ENCODE results near the gene CSNK1G1. TPM values are rescaled to one million over a fixed set of nuclear protein-coding genes. Genes with fewer than 3 reads are reported as not detected.
A peak's percentile ranks its signal among the peaks of the same experiment; 100 is the strongest.
"Not testable (repeated sequence)": the region's sequence is repeated elsewhere in the genome, so short reads cannot be mapped to it uniquely, and the experiment has no call there.

Gene CSNK1G1
- total RNA-seq, 1 experiment from 2014 or later: 19.6 TPM

DNA sequence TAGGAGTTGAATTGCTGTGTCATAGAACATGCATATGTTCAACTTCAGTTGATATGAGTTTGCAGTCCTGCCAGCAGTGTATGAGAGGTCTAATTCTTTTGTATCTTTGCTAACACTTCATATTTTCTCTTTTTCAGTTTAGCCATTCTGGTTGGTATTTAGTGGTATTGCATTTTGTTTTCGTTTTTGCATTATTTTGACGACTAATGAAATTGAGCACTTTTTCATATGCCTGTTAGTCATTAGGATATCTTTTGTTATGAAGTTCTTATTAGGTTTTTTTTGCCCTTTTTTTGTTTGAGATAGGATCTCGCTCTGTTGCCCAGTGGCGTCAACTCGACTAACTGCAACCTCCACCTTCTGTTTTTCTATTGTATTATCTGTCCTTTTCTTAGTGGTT, 40.8 kb upstream of the CSNK1G1 start:
- ChIA-PET POLR2A (ENCODE audit: unreplicated experiment) (interaction anchor here (0.6 kb wide), 1 partner anchor 310 kb away, joined by 7 read pairs; no protein-coding TSS in a partner anchor), CTCF (no interaction called here)
- Histone ChIP-seq H4K20me1 (ENCODE audit: insufficient read depth) (no peaks in the 10 kb centered on the region), H3K27me3 (ENCODE audit: insufficient read depth, low read depth) (no peaks in the 10 kb centered on the region), H3K4me1 (replicated peaks; ENCODE audit: insufficient read depth) (no peaks in the 10 kb centered on the region), H3K4me2 (no peak overlapping the region), H3K36me3 (ENCODE audit: low read depth) (no peaks in the 10 kb centered on the region), H3K9me2 (ENCODE audit: insufficient read depth) (no peaks in the 10 kb centered on the region), H3F3A (ENCODE audit: insufficient read depth, low read depth) (no peaks in the 10 kb centered on the region), H3K4me3 (no peak overlapping the region), H3K27ac (no peak overlapping the region), H2AFZ (no peak overlapping the region), H3K79me2 (ENCODE audit: low read depth) (no peaks in the 10 kb centered on the region), H3K9me3 (ENCODE audit: insufficient read depth, low read depth) (no peaks in the 10 kb centered on the region)
- intact Hi-C loops (cut with micrococcal nuclease; ENCODE audit: unreplicated experiment): no loop called here
- TF ChIP-seq EZH2 (IDR thresholded peaks at IDR 0.05; ENCODE audit: low read depth): no peak
- TF ChIP-seq, protein P1, sequence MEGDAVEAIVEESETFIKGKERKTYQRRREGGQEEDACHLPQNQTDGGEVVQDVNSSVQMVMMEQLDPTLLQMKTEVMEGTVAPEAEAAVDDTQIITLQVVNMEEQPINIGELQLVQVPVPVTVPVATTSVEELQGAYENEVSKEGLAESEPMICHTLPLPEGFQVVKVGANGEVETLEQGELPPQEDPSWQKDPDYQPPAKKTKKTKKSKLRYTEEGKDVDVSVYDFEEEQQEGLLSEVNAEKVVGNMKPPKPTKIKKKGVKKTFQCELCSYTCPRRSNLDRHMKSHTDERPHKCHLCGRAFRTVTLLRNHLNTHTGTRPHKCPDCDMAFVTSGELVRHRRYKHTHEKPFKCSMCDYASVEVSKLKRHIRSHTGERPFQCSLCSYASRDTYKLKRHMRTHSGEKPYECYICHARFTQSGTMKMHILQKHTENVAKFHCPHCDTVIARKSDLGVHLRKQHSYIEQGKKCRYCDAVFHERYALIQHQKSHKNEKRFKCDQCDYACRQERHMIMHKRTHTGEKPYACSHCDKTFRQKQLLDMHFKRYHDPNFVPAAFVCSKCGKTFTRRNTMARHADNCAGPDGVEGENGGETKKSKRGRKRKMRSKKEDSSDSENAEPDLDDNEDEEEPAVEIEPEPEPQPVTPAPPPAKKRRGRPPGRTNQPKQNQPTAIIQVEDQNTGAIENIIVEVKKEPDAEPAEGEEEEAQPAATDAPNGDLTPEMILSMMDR (conservative IDR thresholded peaks at IDR 0.05): no peak
- no TSS peak for BruUV-seq (replicated peaks)
- no peak for DNase-seq

DNA sequence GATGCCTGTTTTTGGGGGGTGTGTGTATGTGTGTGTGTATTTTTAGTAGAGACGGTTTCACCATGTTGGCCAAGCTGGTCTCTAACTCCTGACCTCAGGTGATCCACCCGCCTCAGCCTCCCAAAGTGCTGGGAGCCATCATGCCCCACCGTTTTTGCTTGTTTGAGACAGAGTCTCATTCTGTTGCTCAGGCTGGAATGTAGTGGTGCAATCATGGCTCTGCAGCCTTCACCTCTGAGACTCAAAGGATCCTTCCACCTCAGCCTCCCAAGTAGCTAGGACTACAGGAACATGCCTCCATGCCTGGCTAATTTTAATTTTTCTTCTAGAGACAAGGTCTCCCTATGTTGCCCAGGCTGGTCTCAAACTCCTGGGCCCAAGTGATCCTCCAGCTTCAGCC, 36.5 kb upstream of the CSNK1G1 start:
- intact Hi-C loops (cut with micrococcal nuclease; ENCODE audit: unreplicated experiment); H3K4me2 ChIP-seq; BruUV-seq (replicated peaks); H3F3A ChIP-seq (ENCODE audit: insufficient read depth, low read depth); H3K27me3 ChIP-seq (ENCODE audit: insufficient read depth, low read depth); H3K36me3 ChIP-seq (ENCODE audit: low read depth); DNase-seq; H3K9me2 ChIP-seq (ENCODE audit: insufficient read depth); H2AFZ ChIP-seq; POLR2A ChIA-PET (ENCODE audit: unreplicated experiment); H3K4me3 ChIP-seq; H4K20me1 ChIP-seq (ENCODE audit: insufficient read depth); CTCF ChIA-PET; H3K4me1 ChIP-seq (replicated peaks; ENCODE audit: insufficient read depth); H3K9me3 ChIP-seq (ENCODE audit: insufficient read depth, low read depth); H3K27ac ChIP-seq: not testable (repeated sequence)
- H3K79me2 ChIP-seq (ENCODE audit: low read depth): peaks cover 15% of the 10 kb centered on the region

DNA sequence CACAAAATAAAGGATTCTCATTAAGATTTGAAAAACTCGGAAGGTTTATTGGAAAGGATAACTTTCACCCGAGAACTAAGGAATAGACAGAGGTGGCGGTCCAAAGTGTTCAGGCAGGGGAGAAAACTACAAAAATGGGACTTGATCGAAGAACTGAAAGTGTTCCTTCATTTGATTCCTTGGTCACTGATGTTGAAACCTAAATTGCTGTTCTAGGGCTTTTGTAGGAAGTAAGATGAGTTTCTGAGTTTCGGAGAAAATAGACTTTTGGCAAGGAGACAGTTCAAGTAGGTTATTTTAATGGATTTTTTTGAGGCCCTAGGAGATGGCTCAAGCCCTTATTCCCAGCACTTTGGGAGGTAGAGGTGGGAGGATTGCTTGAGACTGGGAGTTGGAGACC, 33.1 kb upstream of the CSNK1G1 start:
- ChIA-PET POLR2A (ENCODE audit: unreplicated experiment) (no interaction called here), CTCF (no interaction called here)
- no peaks in the 10 kb centered on the region for H4K20me1 ChIP-seq (ENCODE audit: insufficient read depth)
- no peaks in the 10 kb centered on the region for H3K27me3 ChIP-seq (ENCODE audit: insufficient read depth, low read depth)
- H3K4me1 ChIP-seq (replicated peaks; ENCODE audit: insufficient read depth): no peaks in the 10 kb centered on the region
- TF ChIP-seq, protein P1 (conservative IDR thresholded peaks at IDR 0.05): no peak
- TF ChIP-seq EZH2 (IDR thresholded peaks at IDR 0.05; ENCODE audit: low read depth): no peak
- peak overlapping the region; percentile 72 for H3K4me2 ChIP-seq
- intact Hi-C loops (cut with micrococcal nuclease; ENCODE audit: unreplicated experiment): no loop called here
- H3K27ac ChIP-seq: no peak overlapping the region
- BruUV-seq (replicated peaks): TSS peak; percentile 62
- H3F3A ChIP-seq (ENCODE audit: insufficient read depth, low read depth): no peaks in the 10 kb centered on the region
- no peaks in the 10 kb centered on the region for H3K9me3 ChIP-seq (ENCODE audit: insufficient read depth, low read depth)
- H3K4me3 ChIP-seq: no peak overlapping the region; the same call in 1 of the 2 replicates
- no peaks in the 10 kb centered on the region for H3K9me2 ChIP-seq (ENCODE audit: insufficient read depth)
- no peak overlapping the region for H2AFZ ChIP-seq
- no peak for DNase-seq
- no peaks in the 10 kb centered on the region for H3K36me3 ChIP-seq (ENCODE audit: low read depth)
- H3K79me2 ChIP-seq (ENCODE audit: low read depth): peaks cover 15% of the 10 kb centered on the region
